OCI-LY7 (cell line): ENCODE data around the gene RASGRP3. TPM values are rescaled to one million over a fixed set of nuclear protein-coding genes. Genes with fewer than 3 reads are reported as not detected.

ENCODE experiments used
- BruUV-seq: library from RNA; stranded (reverse); fragments of 400-500 nt; replicated peaks from 2 replicates; lab custom pipeline; 2021; lab: Mats Ljungman, UMichigan
- CTCF ChIA-PET: fragments of 300-600 bp; sonication (Branson Sonifier 250); formaldehyde crosslinking; loops from one replicate; lab custom pipeline; 2022; ENCODE audit warnings: antibody characterized with exemption; ENCODE audit not compliant: unreplicated experiment; lab: Charles Lee
- POLR2A ChIA-PET: fragments of 300-600 bp; sonication (Branson Sonifier 250); formaldehyde crosslinking; loops from one replicate; lab custom pipeline; 2022; ENCODE audit warnings: antibody characterized with exemption; lab: Charles Lee
- DNase-seq: peaks from one replicate; pipeline ENCODE4 v3.0.0-alpha.2; 2015; ENCODE audit warnings: low spot score
- H2AFZ ChIP-seq: fragments of 200-600 bp; sonication (generic), shearing (Covaris generic); 2 replicates; pipeline ENCODE4 v1.6.1; 2014; ENCODE audit warnings: mild to moderate bottlenecking, antibody characterized with exemption, low read length, moderate library complexity
- H3K27ac ChIP-seq: fragments of 200-600 bp; sonication (generic); 2 replicates; pipeline ENCODE4 v1.5.1; 2014; ENCODE audit warnings: mixed run types, low read depth, mild to moderate bottlenecking, moderate library complexity, low read length, inconsistent platforms; ENCODE audit not compliant: poor library complexity, severe bottlenecking
- H3K36me3 ChIP-seq: fragments of 200-600 bp; sonication (generic); 2 replicates; pipeline ENCODE4 v1.6.1; 2014; ENCODE audit warnings: mild to moderate bottlenecking, antibody characterized with exemption, low read length, moderate library complexity, mixed read lengths; ENCODE audit not compliant: insufficient read depth
- H3K4me1 ChIP-seq: fragments of 200-600 bp; sonication (generic); 2 replicates; pipeline ENCODE4 v1.5.1; 2014; ENCODE audit warnings: mild to moderate bottlenecking, low read length; ENCODE audit not compliant: insufficient read depth, poor library complexity, severe bottlenecking
- H3K4me2 ChIP-seq: fragments of 200-600 bp; sonication (generic); 2 replicates; pipeline ENCODE4 v1.6.1; 2014; ENCODE audit warnings: mild to moderate bottlenecking, low read length
- H3K4me3 ChIP-seq: fragments of 200-600 bp; sonication (generic); 2 replicates; pipeline ENCODE4 v1.5.1; 2014; ENCODE audit warnings: mild to moderate bottlenecking, low read depth, low read length; ENCODE audit not compliant: poor library complexity, severe bottlenecking
- H3K79me2 ChIP-seq: fragments of 200-600 bp; sonication (generic); 2 replicates; pipeline ENCODE4 v1.6.1; 2016; ENCODE audit warnings: low read depth, mild to moderate bottlenecking, low read length, moderate library complexity, mixed read lengths; ENCODE audit not compliant: insufficient read depth
- H3K9me2 ChIP-seq: fragments of 200-600 bp; sonication (generic); 2 replicates; pipeline ENCODE4 v1.6.1; 2016; ENCODE audit warnings: mild to moderate bottlenecking, low read length, mixed read lengths; ENCODE audit not compliant: insufficient read depth
- H3K9me3 ChIP-seq: fragments of 200-600 bp; sonication (generic); 2 replicates; pipeline ENCODE4 v1.6.1; 2014; ENCODE audit warnings: mild to moderate bottlenecking, mixed run types, low read length, mixed read lengths
- H4K20me1 ChIP-seq: fragments of 200-600 bp; sonication (generic); 2 replicates; pipeline ENCODE4 v1.6.1; 2014; ENCODE audit warnings: mild to moderate bottlenecking, antibody characterized with exemption, low read length, moderate library complexity, mixed read lengths; ENCODE audit not compliant: insufficient read depth
- EZH2phosphoT487 ChIP-seq: fragments of 200-600 bp; sonication (generic); IDR thresholded peaks from 2 replicates; pipeline ENCODE4 v1.6.1; 2018; ENCODE audit warnings: low read depth, borderline replicate concordance, mild to moderate bottlenecking, mixed run types, antibody characterized with exemption, low read length, moderate library complexity, mixed read lengths
- intact Hi-C: fragments of 100-400 bp; cut with micrococcal nuclease; formaldehyde crosslinking; loops from one replicate; pipeline ENCODE4 v1.10.0; 2022; ENCODE audit not compliant: unreplicated experiment
- total RNA-seq, 2 experiments: library from RNA; depleted of rRNA in 1 of 2; stranded (reverse); fragments of >200 nt in 1 of 2; shearing (Covaris generic) in 1 of 2; gene quantifications; 2 replicates each; pipeline ENCODE4 v1.2.3, GENCODE V29; 2014 to 2022
- TF ChIP-seq, protein P1 (sequence below): fragments of 200-600 bp; sonication (generic); conservative IDR thresholded peaks from 2 replicates; pipeline ENCODE4 v1.5.1; 2014; ENCODE audit warnings: mild to moderate bottlenecking, antibody characterized with exemption, low read length, moderate library complexity, mixed read lengths

Gene RASGRP3
- total RNA-seq, 2 experiments from 2014 or later, result 5.1 to 8.7 TPM

- Histone ChIP-seq H2AFZ (no peak overlapping the region), H3K4me2 (no peak overlapping the region), H3K4me3 (no peak overlapping the region), H4K20me1 (no peaks in the 10 kb centered on the region), H3K36me3 (no peaks in the 10 kb centered on the region), H3K9me2 (no peaks in the 10 kb centered on the region), H3K79me2 (no peaks in the 10 kb centered on the region), H3K27ac (no peak overlapping the region), H3K4me1 (no peaks in the 10 kb centered on the region), H3K9me3 (no peaks in the 10 kb centered on the region)
- BruUV-seq, result no TSS peak
- intact Hi-C loops, result no loop called here
- ChIA-PET CTCF (no interaction called here), POLR2A (interaction anchor here (0.9 to 1.4 kb wide), 3 partner anchors 11 to 21 kb away, joined by 3 to 4 read pairs (median 3); no protein-coding TSS in a partner anchor)
- DNase-seq, result no peak
- no peak for TF ChIP-seq EZH2phosphoT487
- TF ChIP-seq, protein P1, sequence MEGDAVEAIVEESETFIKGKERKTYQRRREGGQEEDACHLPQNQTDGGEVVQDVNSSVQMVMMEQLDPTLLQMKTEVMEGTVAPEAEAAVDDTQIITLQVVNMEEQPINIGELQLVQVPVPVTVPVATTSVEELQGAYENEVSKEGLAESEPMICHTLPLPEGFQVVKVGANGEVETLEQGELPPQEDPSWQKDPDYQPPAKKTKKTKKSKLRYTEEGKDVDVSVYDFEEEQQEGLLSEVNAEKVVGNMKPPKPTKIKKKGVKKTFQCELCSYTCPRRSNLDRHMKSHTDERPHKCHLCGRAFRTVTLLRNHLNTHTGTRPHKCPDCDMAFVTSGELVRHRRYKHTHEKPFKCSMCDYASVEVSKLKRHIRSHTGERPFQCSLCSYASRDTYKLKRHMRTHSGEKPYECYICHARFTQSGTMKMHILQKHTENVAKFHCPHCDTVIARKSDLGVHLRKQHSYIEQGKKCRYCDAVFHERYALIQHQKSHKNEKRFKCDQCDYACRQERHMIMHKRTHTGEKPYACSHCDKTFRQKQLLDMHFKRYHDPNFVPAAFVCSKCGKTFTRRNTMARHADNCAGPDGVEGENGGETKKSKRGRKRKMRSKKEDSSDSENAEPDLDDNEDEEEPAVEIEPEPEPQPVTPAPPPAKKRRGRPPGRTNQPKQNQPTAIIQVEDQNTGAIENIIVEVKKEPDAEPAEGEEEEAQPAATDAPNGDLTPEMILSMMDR, result no peak
Measured at GRCh38 chr2:33541243-33541642, 64.8 kb downstream of the RASGRP3 start.

GRCh38 chr2:33550206-33550605 is 73.8 kb downstream of the RASGRP3 start:
- no peak overlapping the region for H2AFZ ChIP-seq
- BruUV-seq, result no TSS peak
- no peaks in the 10 kb centered on the region for H3K4me1 ChIP-seq
- ChIA-PET POLR2A (no interaction called here), CTCF (interaction anchor here (0.5 kb wide), 1 partner anchor 155 kb away, joined by 3 read pairs; no protein-coding TSS in a partner anchor)
- H3K27ac ChIP-seq, result no peak overlapping the region
- H3K36me3 ChIP-seq, result no peaks in the 10 kb centered on the region
- H3K9me2 ChIP-seq, result no peaks in the 10 kb centered on the region
- no peaks in the 10 kb centered on the region for H4K20me1 ChIP-seq
- intact Hi-C loops, result no loop called here
- H3K4me2 ChIP-seq, result no peak overlapping the region
- H3K79me2 ChIP-seq, result no peaks in the 10 kb centered on the region
- DNase-seq, result no peak
- TF ChIP-seq EZH2phosphoT487, result no peak
- H3K9me3 ChIP-seq, result no peaks in the 10 kb centered on the region
- H3K4me3 ChIP-seq, result no peak overlapping the region

DNA sequence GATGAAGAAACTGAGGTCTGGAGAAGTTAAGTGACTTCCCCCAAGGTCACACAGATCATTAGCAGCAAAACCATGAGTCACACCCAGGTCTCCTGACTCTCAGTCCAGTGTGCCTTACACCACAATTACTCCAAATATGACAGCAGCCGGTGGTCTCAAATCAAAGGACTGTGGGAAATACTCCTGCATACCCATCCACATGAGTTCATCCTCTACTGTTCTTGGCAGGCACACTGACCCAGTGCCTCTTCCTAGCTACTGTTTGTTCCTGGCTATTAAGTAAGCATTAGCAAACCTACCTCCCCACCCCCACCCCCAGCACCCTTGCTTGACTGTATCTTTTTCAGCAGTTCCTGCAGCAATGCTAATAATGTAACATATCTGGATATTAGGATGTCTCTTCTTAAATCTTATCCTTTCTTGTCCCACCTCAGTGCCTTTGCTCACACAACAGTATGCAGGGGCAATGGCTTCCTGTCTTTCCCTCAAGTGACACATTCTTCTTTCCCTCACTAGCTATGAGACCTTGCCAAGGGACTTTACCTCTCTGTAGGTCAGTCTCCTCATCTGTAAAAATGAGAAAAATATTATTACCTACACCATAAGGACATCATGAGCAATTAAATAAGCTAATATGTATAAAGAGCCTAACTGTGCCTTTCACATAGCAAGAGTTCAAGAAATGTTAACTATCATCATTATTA is 76.5 kb downstream of the RASGRP3 start:
- Histone ChIP-seq H3K4me3 (no peak overlapping the region), H3K4me1 (no peaks in the 10 kb centered on the region), H3K4me2 (no peak overlapping the region), H3K9me2 (no peaks in the 10 kb centered on the region), H3K9me3 (no peaks in the 10 kb centered on the region), H3K79me2 (no peaks in the 10 kb centered on the region), H3K27ac (no peak overlapping the region), H4K20me1 (no peaks in the 10 kb centered on the region), H3K36me3 (no peaks in the 10 kb centered on the region), H2AFZ (no peak overlapping the region)
- CTCF ChIA-PET, result no interaction called here
- TF ChIP-seq EZH2phosphoT487, result no peak
- TF ChIP-seq, protein P1, result no peak
- POLR2A ChIA-PET, result interaction anchor here (0.6 to 1.7 kb wide), 3 partner anchors 10 to 77 kb away, joined by 3 to 7 read pairs (median 4); partner anchors contain the start of gene RASGRP3
- intact Hi-C loops, result no loop called here
- BruUV-seq, result no TSS peak
- no peak for DNase-seq
